Activated CD4-positive, alpha-beta T cell treated with anti-CD3 and anti-CD28 coated beads, Interleukin-2, amount 50 U/mL, for 24 hours (primary cell): ENCODE data around the gene IP6K1.
"Not testable (repeated sequence)": the region's sequence is repeated elsewhere in the genome, so short reads cannot be mapped to it uniquely, and the experiment has no call there.

Source experiments
- DNase-seq, 2 donors: peaks; one replicate each; pipeline ENCODE4 v3.0.0-alpha.2; 2020; ENCODE audit warnings: low read depth in 1 of 2, low spot score in 1 of 2

Gene IP6K1

DNA sequence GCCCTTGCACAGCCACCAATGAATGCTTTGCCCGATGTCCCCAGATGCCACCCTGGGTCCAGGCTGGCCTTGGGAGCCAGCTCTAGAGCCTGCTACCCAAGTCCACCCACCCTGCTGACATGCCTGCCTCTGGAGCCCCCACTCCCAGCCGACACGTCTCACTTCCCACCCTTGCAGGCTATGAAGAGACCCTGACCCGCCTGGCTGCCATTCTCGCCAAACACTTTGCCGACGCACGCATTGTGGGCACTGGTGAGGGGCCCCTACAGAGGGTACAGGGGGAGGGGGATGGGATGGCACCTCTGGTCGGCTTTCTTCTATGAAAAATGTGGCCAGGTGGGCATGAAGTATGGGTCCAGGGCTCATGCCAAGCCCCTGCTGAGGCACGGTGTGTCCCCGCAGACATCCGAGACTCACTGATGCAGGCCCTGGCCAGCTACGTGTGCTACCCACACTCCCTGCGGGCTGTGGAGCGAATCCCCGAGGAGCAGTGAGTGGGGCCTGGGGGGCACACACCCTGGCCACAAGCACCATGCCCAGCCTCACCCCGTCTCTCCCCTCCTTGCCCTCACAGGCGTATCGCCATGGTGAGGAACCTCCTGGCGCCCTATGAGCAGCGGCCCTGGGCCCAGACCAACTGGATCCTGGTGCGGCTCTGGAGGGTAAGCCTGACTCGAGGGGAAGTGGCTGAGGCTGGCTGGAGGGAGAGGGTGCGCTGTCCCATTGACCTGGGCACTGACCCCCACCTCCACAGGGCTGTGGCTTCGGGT, 72.8 kb downstream of the IP6K1 start:
- DNase-seq = no peak

GRCh38 chr3:49712631-49713317, 73.6 kb downstream of the IP6K1 start:
- no peak for DNase-seq

DNA sequence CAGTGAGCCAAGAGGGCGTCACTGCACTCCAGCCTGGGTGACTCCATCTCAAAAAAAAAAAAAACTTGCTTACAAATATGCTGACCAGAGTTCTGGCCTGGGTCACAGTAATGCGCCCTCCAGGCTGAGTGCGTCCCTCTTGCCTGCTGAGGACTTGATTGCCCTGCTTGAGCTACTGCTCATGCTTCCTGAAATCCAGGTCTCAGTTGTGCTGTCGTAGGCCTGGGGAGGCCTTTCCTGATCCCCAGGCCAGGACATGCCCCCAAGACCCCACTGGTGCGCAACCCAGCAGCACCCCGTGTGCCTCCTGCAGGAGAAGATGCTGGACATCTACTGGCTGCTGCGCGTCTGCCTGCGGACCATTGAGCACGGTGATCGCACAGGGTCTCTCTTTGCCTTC, 74.2 kb downstream of the IP6K1 start:
- no peak for DNase-seq

GRCh38 chr3:49711489-49711888, 74.9 kb downstream of the IP6K1 start:
- DNase-seq = no peak

DNA sequence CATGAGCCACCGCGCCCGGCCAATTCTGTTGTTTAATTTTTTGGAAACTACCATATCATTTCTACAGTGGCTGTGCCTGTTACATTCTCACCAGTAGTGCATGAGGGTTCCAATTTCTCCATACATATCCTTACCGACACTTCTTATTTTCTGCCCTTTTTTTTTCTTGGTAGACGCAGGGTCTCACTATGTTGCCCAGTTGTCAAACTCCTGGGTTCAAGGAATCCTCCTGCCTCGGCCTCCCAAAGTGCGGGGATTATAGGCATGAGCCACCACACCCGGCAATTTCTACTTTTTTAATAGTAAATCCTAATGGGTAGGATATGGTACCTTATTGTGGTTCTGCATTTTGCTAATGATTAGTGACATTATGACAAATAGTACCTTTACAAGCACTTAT, 76.5 kb downstream of the IP6K1 start:
- no peak for DNase-seq

DNA sequence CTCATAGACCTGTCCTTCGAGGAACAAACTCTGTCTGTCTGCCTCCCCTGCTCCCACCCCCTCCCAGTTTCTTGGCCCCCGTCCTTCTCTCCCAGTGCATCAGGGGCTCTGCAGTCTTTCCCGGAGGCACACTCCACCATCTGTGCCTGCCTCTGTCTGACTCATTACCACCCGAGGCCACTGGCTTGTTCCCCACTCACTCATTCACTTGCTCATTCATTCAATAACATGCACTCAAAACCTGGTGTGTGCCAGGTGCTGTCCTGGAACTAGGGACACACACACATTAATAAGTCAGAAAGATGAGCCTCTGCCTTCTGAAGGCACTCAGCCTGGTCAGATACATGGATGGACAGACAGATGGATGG, 79.2 kb downstream of the IP6K1 start:
- DNase-seq = no peak

DNA sequence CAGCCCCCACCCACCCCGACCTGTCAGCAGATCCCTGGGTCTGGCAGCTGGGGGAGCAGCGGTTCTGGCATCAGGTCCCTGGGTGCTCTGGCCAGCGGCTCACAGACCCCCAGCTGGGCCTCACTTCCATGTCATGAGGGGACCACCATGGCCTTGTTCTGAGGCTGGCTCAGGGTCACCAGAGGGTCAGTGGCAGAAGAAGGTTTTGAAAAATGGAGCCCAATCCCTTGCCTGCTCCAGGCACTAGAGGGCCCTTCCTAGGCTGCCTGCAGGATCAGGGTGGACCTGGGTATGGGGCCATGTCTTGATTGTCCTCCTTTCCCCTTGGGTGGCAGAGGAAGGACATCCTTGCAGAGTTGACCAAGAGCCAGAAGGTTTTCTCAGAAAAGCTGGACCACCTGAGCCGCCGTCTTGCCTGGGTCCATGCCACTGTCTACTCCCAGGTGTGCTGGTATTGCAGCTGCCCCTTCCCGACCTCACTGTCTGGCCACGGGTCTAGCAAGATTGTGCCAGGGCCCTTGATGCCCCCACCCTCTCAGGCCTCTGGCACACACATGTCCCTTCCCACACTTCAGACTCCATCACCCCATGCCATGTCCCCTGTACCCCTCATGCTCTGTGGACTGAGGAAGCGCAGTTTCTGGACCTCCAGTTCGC, 79.8 kb downstream of the IP6K1 start:
- no peak for DNase-seq

GRCh38 chr3:49705390-49705960, 80.9 kb downstream of the IP6K1 start:
- DNase-seq = no peak

DNA sequence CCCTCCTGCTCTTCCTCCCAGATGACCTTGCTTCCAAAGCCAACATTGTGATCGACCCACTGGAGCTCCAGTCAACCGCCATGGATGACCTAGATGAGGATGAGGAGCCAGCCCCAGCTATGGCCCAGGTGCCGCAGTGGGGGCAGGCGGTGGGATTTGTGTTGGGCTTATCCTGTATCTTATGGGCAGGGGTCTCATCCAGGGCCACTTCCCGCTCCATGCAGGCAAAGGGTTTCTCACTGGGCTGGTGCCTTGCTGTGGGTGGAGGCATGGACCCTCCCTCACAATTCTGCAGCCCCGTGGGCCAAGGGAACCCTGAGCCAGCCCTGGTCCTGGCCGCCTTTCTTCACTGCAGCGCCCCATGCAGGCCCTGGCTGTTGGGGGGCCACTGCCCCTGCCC, 81.7 kb downstream of the IP6K1 start:
- DNase-seq = no peak

- DNase-seq = no peak
Measured at GRCh38 chr3:49703956-49704355, 82.4 kb downstream of the IP6K1 start.

DNA sequence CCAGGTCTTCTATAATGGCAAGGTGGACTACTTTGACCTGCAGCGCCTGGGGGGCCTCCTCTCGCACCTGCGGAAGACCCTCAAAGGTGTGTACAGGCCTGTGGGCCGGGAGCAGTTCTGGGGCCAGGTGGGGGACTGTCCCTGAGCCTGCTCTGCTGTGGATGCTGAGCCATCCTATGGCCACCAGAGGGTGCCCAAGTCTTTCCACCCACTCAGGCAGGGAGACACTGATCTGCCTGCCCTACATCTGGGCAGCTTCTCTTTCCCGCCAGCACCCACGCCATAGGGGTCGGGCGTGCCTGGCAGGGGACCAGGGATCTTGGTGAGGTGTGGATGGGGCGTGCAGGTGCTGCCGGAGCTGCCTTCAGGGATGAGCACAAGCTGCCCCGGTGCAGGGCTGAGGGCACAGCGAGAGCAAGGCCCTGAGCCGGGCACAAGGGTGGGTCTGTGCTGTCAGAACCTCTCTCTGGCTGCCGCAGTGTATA, 82.9 kb downstream of the IP6K1 start:
- DNase-seq = peak in 1 of 2 donors; percentile 54

GRCh38 chr3:49702672-49703071, 83.7 kb downstream of the IP6K1 start:
- DNase-seq = no peak

DNA sequence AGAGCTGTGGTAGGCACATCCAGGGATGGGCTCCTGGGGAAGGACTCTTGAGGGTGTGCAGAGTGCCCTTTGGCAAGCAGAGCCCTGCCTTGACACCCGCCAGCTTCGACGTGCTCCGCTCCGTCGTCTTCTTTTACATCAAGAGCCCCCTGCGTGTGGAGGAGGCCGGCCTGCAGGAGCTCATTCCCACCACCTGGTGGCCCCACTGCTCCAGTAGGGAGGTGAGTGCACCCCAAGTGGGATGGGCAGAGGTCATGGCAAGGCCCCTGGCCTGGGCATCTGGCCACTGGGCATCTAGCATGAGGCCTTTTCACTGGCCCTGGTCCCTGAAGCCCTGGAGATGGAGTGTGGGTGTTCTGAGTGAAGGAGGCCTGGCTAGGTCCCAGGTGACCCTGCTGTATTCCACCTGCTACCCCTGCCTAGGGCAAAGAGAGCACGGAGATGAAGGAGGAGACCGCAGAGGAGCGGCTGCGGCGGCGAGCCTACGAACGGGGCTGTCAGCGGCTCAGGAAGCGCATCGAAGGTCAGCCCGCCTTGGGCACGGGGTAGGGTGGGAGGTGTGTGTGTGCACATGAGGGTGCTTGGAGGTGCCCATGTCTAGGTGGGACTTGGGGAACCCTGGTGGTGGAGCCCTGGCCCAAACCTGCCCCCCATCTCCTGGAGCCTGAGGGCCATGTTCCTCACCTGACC, 84.8 kb downstream of the IP6K1 start:
- no peak for DNase-seq

DNA sequence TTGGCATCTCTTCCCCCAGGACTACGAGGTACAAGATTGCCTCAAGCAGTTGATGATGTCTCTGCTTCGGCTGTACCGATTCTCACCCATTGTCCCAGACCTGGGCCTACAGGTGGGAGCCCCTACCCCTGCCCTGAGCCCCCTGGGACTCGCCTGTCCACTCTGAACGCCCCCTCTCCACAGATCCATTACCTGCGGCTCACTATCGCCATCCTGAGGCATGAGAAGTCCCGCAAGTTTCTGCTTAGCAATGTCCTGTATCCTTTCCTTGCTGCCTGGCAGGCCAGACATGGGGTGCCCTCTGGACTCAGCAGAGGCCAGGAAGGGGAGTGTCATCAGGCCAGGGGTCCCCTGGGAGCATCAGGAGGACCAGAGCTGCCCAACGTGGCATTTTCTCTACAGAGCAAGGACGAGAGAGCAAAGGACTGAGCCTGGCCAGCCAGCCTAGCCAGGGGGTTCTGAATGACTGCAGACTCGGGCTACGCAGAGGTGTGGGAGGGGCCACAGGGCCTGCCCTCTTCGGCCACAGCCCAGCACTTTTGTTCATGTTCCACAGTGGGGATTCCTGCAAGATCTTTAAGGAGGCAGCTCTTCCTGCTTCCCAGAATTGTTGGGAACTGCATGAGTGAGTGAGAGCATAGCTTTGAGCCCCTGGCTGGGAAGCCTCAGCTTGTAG, 85.8 kb downstream of the IP6K1 start:
- no peak for DNase-seq

DNA sequence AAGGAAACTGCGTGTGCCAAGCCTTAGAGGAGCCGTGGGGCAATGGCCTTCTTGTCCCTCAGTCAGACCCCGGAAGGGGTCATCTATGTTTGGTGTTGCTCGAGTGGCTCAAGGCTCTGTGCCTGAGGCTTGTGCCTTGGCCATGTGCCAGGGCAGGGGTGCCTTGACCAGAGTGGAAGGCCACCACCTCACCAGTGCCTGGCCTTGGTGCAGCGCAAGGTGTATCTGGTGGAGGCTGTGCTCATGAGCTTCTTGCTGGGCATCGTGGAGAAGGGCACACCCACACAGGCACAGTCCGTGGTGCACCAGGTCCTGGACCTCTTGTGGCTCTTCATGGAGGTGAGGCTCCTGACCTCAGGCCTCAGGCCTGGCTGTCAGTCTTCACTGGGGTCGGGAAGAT, 86.3 kb downstream of the IP6K1 start:
- no peak for DNase-seq

DNA sequence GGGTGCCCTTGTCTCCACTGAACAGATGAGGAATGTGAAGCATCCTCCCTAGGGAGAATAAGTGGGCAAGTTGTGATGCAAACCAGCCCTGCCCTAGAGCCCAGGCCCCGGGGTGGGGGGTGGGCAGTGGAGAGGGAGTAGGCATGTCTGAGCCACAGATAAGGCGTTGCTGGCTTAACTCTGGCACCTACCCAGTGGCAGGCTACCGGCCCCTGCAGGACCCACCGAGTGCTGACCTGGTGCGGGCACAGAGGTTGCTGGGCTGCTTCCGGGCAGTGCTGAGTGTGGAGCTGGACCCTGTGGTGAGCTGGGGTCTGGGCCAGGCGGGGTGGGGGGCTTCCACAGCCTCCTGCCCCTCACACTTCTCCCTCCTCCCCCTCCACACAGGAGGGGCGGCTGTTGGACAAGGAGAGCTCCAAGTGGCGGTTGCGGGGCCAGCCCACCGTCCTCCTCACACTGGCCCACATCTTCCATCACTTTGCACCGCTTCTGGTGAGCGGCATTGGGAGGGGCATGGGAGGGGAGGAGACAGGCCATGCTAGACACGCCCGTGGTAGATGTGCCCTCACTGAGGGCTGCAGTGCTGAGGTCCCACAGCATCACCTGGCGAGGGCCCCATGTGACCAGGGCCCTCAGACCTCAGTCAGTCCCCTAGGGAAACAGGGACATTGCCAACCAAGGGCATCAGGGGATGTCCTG, 86.9 kb downstream of the IP6K1 start:
- DNase-seq = no peak

DNA sequence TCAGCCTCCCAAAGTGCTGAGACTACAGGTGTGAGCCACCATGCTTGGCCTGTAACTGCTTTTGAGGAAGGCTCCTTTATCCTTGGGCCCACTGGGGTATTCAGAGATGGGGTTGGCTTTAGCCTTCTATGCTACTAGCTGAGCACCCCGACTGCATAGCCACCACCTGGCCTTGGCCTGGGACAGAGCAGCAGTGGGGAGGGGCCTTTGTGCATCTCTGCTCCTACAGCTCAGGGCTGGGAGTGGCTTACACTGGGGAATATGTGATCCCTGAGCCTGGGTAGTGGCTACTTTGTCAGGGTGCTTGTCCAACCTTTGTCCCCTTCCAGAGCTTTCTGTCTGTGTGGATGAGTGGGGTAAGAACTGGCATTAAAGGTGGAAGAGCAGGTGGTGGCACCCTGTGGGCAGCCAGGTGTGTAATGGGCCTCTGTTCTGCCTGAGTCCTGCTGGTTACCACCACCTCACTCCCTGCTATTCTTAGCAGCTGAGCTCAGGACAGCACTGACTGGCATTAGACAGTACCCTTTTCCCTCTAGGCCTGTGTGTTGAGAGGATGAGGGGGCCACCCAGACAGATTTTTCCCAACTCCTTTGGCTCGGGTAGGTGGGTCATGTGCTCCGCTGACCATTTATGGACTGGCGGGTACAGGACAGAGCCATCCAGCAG, 90.9 kb downstream of the IP6K1 start:
- DNase-seq = not testable (repeated sequence)

DNA sequence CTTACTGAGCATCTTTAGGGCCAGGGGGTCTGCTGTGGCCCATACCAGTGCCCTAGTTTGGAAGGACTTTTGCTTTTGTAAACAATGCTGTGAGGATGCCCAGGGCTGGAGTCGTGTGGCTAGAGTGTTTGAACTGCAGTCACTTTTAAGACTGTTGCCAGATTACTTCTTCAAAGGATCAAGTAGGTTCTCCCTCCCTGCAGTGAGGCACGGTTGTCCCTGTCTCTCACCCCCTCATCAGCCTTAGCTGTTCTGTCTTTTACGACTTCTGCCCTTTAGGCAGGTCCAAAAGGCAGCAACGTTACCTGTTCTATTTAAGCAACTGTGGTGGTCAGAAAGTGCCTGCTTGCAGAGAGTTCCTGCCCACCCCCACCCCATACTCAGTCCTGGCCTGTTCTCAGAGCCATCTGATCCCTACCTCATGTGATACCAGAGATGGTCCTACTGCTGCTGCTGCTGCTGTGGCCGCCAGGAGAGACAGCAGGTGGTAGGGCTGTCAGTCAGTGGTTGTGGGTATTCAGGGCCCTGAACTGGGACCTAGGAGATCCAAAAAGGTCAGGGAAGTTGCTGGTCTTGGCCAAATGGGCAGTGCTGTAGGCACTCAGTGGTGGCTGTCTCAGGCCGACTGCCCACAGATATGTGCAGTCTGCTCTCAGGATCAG, 91.8 kb downstream of the IP6K1 start:
- DNase-seq = not testable (repeated sequence)

- not testable (repeated sequence) for DNase-seq
Measured at GRCh38 chr3:49691481-49691880, 94.9 kb downstream of the IP6K1 start.
